ENCODE results near the gene TFB2M. TPM values are rescaled to one million over a fixed set of nuclear protein-coding genes. Genes with fewer than 3 reads are reported as not detected.
A peak's percentile ranks its signal among the peaks of the same experiment; 100 is the strongest.
"Not testable (repeated sequence)": the region's sequence is repeated elsewhere in the genome, so short reads cannot be mapped to it uniquely, and the experiment has no call there.

The TFB2M gene
- total and polyA plus RNA-seq, 10 of the 15 experiments (the other 5 are each of a cell fraction or from before 2014, with no cell fraction given): 25.2 to 66.0 (median 36.1) TPM

DNA sequence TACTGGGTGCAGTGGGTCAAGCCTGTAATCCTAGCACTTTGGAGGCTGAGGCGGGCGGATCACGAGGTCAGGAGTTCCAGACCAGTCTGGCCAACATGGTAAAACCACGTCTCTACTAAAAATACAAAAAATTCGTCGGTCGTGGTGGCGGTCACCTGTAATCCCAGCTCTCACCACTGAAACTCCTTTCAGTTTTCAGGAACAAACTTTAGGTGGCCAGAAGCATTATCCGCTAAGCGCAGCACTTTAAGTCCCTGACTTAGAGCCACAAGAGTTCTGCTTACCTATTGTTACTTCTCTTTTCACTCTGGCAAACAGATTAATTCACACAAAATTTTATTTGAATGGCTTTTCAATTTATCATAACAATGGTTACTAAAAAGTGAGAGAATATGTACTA lies 5.2 kb downstream of the TFB2M start:
- 98% methylated on average over 10 of the region's 10 CpGs for WGBS (ENCODE audit: insufficient coverage, insufficient replicate concordance, low lambda C conversion rate, missing lambda C conversion rate)
- H3K4me1 ChIP-seq (ENCODE audit: control insufficient read depth, insufficient read depth, low read length); POLR2A ChIA-PET; H4K20me1 ChIP-seq (ENCODE audit: control insufficient read depth, insufficient read depth); ATAC-seq; H3K27ac ChIP-seq (ENCODE audit: control insufficient read depth, insufficient read depth); DNase-seq (ENCODE audit: low read depth, low spot score); H3K9ac ChIP-seq (ENCODE audit: control insufficient read depth, insufficient read depth, low read length); H3K4me2 ChIP-seq (ENCODE audit: control insufficient read depth, insufficient read depth); in situ Hi-C loops (cut with MboI); SMC1A ChIA-PET (ENCODE audit: uncharacterized antibody, unreplicated experiment); H2AFZ ChIP-seq (ENCODE audit: control insufficient read depth, low read depth, low read length); H3K9me3 ChIP-seq (replicated peaks; ENCODE audit: control insufficient read depth, insufficient read depth, low read length); intact Hi-C loops (cut with micrococcal nuclease; ENCODE audit: unreplicated experiment); RAD21 ChIA-PET (ENCODE audit: unreplicated experiment); BruUV-seq (replicated peaks); H3K4me3 ChIP-seq; H3K27me3 ChIP-seq (replicated peaks in 1 of 2; ENCODE audit: control insufficient read depth in 2 of 2, insufficient read depth in 2 of 2, low read length in 1 of 2): not testable (repeated sequence)
- TF ChIP-seq, protein P1, sequence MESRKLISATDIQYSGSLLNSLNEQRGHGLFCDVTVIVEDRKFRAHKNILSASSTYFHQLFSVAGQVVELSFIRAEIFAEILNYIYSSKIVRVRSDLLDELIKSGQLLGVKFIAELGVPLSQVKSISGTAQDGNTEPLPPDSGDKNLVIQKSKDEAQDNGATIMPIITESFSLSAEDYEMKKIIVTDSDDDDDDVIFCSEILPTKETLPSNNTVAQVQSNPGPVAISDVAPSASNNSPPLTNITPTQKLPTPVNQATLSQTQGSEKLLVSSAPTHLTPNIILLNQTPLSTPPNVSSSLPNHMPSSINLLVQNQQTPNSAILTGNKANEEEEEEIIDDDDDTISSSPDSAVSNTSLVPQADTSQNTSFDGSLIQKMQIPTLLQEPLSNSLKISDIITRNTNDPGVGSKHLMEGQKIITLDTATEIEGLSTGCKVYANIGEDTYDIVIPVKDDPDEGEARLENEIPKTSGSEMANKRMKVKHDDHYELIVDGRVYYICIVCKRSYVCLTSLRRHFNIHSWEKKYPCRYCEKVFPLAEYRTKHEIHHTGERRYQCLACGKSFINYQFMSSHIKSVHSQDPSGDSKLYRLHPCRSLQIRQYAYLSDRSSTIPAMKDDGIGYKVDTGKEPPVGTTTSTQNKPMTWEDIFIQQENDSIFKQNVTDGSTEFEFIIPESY (IDR thresholded peaks at IDR 0.05): 0 out of 2 replicates have a peak, but pooled peaks have one; percentile 64
- peak; percentile 47 for FAIRE-seq
- H3K36me3 ChIP-seq (ENCODE audit: control insufficient read depth in 2 of 2, insufficient read depth in 2 of 2, low read length in 1 of 2): peaks cover 0 to 14% of the 10 kb centered on the region in 2 experiments
- peaks cover 27% of the 10 kb centered on the region for H3K79me2 ChIP-seq (ENCODE audit: control insufficient read depth, insufficient read depth, low read length)
- CTCF ChIA-PET: interaction anchor here (0.7 kb wide), 1 partner anchor 1408 kb away, joined by 3 read pairs; no protein-coding TSS in a partner anchor

DNA sequence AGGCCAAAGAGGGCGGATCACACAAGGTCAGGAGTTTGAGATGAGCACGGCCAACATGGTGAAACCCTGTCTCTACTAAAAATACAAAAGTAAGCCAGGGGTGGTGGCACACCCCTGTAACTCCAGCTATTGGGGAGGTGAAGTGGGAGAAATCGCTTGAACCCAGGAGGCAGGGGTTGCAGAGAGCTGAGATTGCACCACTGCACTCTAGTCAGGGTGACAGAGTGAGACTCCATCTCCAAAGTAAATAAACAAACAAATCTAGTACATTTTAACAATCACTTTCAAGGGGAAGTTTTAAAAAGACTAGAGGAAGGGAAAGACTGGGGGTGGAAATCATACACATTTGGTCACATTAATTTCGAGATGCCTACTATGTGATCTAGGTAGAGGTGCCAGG lies 6.8 kb downstream of the TFB2M start:
- in situ Hi-C loops (cut with MboI) (no loop called here), intact Hi-C loops (cut with micrococcal nuclease; ENCODE audit: unreplicated experiment) (no loop called here)
- RAD21 ChIA-PET (ENCODE audit: unreplicated experiment): no interaction called here
- Histone ChIP-seq H3K27ac (ENCODE audit: control insufficient read depth, insufficient read depth) (no peak overlapping the region), H3K27me3 (replicated peaks in 1 of 2; ENCODE audit: control insufficient read depth in 2 of 2, insufficient read depth in 2 of 2, low read length in 1 of 2) (no peaks in the 10 kb centered on the region), H3K4me3 (no peak overlapping the region), H3K79me2 (ENCODE audit: control insufficient read depth, insufficient read depth, low read length) (peaks cover 13% of the 10 kb centered on the region), H3K36me3 (ENCODE audit: control insufficient read depth in 2 of 2, insufficient read depth in 2 of 2, low read length in 1 of 2) (peaks cover 2 to 18% of the 10 kb centered on the region in 2 experiments), H2AFZ (ENCODE audit: control insufficient read depth, low read depth, low read length) (no peak overlapping the region), H4K20me1 (ENCODE audit: control insufficient read depth, insufficient read depth) (no peaks in the 10 kb centered on the region), H3K4me1 (ENCODE audit: control insufficient read depth, insufficient read depth, low read length) (no peaks in the 10 kb centered on the region), H3K9ac (ENCODE audit: control insufficient read depth, insufficient read depth, low read length) (no peak overlapping the region), H3K4me2 (ENCODE audit: control insufficient read depth, insufficient read depth) (no peak overlapping the region), H3K9me3 (replicated peaks; ENCODE audit: control insufficient read depth, insufficient read depth, low read length) (no peaks in the 10 kb centered on the region)
- POLR2A ChIA-PET: interaction anchor here (1.0 kb wide), 1 partner anchor 89 kb away, joined by 3 read pairs; no protein-coding TSS in a partner anchor
- WGBS (ENCODE audit: insufficient coverage, insufficient replicate concordance, low lambda C conversion rate, missing lambda C conversion rate): 98% methylated on average over 4 of the region's 4 CpGs
- SMC1A ChIA-PET (ENCODE audit: uncharacterized antibody, unreplicated experiment): no interaction called here
- ATAC-seq (no peak), DNase-seq (ENCODE audit: low read depth, low spot score) (no peak), FAIRE-seq (no peak)
- BruUV-seq (replicated peaks): no TSS peak
- CTCF ChIA-PET: interaction anchor here (0.7 kb wide), 1 partner anchor 321 kb away, joined by 3 read pairs; no protein-coding TSS in a partner anchor
- no peak for TF ChIP-seq KLF5 (IDR thresholded peaks at IDR 0.05; ENCODE audit: partially characterized antibody)
- TF ChIP-seq, protein P2, sequence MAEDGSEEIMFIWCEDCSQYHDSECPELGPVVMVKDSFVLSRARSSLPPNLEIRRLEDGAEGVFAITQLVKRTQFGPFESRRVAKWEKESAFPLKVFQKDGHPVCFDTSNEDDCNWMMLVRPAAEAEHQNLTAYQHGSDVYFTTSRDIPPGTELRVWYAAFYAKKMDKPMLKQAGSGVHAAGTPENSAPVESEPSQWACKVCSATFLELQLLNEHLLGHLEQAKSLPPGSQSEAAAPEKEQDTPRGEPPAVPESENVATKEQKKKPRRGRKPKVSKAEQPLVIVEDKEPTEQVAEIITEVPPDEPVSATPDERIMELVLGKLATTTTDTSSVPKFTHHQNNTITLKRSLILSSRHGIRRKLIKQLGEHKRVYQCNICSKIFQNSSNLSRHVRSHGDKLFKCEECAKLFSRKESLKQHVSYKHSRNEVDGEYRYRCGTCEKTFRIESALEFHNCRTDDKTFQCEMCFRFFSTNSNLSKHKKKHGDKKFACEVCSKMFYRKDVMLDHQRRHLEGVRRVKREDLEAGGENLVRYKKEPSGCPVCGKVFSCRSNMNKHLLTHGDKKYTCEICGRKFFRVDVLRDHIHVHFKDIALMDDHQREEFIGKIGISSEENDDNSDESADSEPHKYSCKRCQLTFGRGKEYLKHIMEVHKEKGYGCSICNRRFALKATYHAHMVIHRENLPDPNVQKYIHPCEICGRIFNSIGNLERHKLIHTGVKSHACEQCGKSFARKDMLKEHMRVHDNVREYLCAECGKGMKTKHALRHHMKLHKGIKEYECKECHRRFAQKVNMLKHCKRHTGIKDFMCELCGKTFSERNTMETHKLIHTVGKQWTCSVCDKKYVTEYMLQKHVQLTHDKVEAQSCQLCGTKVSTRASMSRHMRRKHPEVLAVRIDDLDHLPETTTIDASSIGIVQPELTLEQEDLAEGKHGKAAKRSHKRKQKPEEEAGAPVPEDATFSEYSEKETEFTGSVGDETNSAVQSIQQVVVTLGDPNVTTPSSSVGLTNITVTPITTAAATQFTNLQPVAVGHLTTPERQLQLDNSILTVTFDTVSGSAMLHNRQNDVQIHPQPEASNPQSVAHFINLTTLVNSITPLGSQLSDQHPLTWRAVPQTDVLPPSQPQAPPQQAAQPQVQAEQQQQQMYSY (CRISPR knock-in tag; IDR thresholded peaks at IDR 0.05): no peak
- no peak for TF ChIP-seq EGR1 (IDR thresholded peaks at IDR 0.05; ENCODE audit: borderline replicate concordance in 1 of 2, low read depth in 2 of 2, low read length in 2 of 2)
- no peak for TF ChIP-seq TBL1XR1 (IDR thresholded peaks at IDR 0.05; ENCODE audit: low read depth, low read length)
- no peak for TF ChIP-seq SRF (IDR thresholded peaks at IDR 0.05; ENCODE audit: low read depth in 2 of 2, low read length in 2 of 2)
- TF ChIP-seq SMARCA5 (IDR thresholded peaks at IDR 0.05): no peak
- TF ChIP-seq SUZ12 (IDR thresholded peaks at IDR 0.05; ENCODE audit: unreplicated experiment): no peak
- no peak for TF ChIP-seq POLR2AphosphoS2 (IDR thresholded peaks at IDR 0.05; ENCODE audit: low read depth, low read length)
- no peak for TF ChIP-seq MTA3 (IDR thresholded peaks at IDR 0.05; ENCODE audit: borderline replicate concordance, low read length)
- no peak for TF ChIP-seq HDAC6 (IDR thresholded peaks at IDR 0.05; ENCODE audit: unreplicated experiment)
- no peak for TF ChIP-seq RCOR1 (conservative IDR thresholded peaks at IDR 0.05; ENCODE audit: low read depth, low read length)
